SIG-M5 (cell line): ENCODE measurements around the gene MARCOL.

ENCODE experiments used
- DNase-seq: peaks from one replicate; lab custom pipeline; 2025; lab: John Stamatoyannopoulos, UW

Gene MARCOL, protein sequence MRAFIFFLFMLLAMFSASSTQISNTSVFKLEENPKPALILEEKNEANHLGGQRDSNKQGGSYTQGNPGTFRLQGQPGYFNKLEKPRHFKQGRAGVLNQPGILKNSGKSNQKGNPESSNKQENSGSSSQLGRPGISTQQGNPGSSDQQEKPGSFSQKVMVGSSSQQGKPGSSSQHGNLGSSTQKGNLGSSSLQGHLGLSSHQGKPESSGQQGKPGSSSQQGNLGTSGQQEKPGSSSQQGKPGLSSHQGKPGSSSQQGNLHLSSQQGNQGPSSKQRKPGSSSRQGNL

DNA sequence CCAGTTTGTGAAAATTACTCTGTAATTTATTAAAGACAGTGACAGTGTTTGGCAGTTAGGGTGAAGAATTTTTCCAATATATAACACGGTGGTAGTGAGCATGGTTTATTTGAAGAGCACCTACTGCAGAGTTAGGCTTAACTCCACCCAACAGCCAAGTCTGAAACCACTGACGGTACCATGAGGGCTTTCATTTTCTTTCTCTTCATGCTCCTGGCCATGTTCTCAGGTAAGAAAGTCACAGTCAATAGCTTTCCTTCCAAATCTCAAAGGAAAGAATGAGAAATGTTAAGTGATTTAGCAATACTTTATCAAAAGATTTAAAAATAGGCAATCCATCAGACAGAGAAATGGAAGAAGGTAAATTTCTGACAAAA lies at the start of gene MARCOL:
Gene MARCOL, plus strand, starts transcription at position 108 of the 377 bp plus-strand sequence. Its CDS starts 73 bp downstream, at position 181.
- no peak for DNase-seq

DNA sequence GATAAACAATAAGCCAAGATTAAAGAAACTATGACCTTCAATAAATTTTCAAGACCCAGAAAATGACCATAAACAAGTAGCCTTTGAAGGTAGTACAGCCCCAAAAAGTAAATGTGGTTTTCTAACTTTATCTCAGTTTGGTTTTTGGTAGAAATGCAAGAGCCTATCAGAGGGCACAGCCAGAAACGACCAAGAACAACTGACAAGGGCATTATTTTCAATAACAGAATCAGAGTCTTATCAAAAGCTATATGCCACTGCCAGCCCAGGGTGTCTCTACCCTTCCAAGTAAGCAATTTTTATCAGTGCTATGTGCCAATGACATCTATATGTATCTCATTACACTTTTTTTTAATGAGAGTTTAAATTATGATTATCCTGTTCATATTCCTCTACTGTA lies 47.3 kb upstream of the MARCOL start:
- no peak for DNase-seq

DNA sequence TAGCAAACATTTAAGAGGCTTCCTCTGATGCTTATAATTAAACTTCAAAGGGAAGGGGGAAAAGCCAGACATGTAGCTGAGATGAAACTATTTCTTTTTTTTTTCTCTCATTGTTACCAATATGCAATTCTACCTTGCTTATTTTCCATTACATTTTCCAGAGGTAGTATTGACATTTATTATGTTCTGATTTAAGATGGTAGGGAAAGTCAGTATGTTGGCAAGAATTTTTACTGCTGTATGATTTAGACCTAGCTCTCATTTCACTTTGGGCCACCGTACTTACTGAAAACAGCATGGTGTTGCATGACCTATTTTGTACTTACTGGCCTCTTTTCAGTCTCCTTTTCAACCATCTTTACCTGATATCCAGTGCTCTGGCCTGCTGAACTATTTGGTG lies 45.1 kb upstream of the MARCOL start:
- DNase-seq: no peak

DNA sequence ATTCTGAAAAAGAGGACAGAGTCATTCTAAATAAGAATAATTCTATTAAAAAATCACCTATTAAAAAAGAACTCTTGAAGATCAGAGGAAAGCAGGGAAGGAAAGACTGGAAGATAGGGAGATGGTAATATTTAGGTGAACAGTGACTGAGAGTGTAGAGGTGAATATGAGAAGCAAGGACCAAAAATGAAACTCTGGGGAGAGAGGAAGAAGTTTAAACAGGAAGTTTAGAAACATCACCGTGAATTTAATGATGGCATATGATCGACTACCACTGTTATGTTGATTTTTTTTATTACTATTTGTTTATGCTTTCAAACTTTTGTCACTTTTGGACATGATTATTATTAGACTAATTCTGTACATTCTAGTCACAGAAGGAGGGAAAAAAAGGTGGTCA lies 37.2 kb upstream of the MARCOL start:
- DNase-seq: no peak

DNA sequence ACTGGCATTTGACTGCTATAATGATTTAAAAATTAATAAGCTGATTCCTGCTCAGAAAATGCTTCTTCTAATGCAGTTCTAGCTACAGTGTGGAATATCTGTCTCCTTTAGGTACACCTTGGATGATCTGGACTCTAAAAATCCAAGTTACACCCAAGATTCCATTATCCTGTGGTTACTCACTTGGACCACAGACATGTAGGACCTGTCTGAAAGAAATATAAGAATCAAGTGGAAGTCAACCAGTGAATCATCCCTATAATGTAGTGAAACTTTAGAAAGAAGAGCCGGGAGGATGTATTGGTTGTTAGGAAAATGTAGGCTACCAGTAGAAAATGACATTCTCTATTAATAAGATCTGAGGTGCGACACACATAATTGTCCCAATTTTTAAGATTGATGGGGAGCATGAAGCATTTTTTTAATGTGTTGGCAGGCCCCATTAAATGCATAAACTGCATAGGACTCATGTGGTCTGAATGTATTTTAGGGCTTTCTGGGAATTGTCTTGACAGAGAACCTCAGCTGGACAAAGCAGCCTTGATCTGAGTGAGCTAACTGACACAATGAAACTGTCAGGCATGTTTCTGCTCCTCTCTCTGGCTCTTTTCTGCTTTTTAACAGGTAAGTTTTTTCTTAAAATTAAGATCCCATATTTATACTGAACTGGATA lies 35.7 kb upstream of the MARCOL start, which contains the start of gene SPINK6:
Gene SPINK6, plus strand, starts transcription at position 512 of the 673 bp plus-strand sequence. Its CDS starts 55 bp downstream, at position 567.
- no peak for DNase-seq

DNA sequence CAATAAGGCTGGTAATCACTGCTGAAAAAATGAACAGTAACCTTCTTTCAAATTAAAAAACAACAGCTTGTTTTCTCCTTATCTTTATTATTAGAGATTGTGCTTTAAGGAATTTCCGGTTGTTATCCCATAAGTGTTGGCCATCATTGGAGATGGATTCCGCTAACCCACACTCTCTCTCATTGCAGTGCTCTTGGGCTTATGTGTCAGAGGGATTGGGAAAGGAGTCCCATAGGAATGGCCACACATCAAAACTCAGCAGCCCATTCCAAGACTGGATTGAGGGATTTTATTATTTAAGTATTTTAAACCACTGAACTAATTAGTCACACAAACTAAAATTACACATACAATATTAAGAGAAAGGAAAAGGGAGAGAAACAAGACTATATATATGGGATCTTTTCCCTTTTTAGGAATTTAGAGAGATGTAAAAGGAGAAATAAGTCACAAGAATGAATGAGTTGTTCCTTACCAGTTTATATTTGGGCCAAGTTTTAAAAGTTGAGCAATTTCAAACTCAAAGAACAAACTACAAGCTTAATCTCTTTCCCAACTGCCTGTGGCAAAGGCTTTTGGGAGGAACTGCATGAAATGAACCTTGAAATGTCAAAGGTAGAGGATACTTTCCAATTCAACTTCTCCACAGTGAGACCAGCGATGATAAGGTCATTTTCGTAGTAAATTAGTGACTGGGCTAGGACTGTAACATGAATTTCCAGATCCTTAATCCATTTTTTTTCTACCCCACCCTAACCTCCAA lies 33.1 kb upstream of the MARCOL start:
- DNase-seq: no peak

DNA sequence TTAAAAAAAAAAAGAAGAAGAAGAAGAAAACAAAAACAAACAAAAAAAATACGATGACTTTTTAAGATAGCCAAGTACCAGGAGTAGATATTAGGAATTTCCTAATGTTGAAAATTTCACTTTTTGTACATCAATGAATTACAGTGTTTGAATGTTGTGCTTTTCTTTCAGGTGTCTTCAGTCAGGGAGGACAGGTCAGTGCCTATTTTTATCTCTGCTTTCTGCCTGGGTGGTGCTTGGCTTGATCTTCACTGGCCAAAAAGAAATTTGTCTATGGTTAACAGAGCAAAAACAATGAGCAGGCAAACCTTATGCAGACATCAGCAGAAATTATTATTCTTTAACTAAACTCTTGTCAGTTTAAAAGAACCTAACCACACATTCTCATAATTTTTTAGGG lies 32.5 kb upstream of the MARCOL start:
- DNase-seq: no peak

DNA sequence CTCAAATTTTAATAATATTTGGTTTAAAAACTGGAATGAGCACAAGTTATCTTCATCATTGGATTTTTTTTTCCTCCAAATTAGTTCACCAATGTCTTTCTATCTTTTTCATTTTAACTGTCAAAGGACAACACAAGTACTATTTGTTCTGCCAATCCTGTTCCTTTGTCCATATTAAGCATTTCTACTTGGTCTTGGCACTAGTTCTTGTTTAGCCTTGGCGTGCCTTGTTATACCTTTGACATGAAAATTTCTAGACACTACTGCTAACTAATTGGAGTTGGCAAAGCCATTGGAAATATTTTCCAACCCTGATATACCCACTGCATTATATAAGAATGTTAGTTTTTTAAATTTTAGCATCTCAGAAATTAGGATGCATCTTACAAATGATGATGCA lies 31.7 kb upstream of the MARCOL start:
- no peak for DNase-seq

DNA sequence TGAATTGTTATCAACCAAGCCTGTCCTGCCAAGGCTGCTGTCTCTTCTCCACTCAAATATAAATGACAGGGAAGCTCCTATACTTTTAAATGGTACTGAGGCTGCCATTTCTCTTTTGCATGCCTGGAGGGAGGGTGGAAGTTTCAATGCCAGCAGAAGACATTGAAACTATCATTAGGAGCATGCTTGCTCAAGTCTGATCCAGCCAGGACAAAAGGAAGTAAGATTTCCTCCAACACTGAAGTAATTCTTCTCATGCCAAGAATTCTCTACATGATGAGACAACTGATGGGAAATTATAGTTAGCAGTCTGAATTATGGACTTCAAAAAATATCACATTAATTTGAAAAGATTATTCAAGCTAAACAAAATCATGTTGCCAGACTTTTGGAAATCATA lies 30.1 kb upstream of the MARCOL start:
- no peak for DNase-seq

DNA sequence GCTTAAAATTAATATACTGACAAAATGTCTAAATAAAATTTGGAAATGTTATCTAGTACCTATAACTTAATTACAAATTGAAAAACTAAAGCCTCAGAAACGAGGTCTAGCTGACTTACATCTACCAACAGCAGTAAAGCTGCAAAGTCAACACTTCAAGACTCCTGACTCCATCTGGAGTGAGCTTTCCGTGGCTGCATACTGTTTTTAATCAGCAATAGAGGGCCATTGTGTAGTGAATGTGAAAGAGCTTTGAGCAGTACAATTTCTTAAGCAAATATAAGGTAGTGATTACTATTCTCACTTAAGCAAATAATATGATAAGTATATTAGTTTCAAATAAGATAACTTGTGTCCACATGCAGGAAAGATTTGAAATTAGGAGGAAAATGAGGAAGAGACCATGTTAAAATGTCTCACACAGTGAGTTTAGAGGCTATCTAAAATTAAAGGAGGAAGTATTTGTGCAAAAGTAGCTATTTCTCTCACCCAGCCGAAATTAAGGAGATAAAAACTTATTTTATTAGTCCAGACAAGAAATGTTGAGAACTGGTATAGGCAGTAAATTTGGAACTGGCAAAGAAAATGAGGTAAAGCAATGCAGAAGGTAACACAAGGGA lies 29.1 kb upstream of the MARCOL start:
- no peak for DNase-seq

DNA sequence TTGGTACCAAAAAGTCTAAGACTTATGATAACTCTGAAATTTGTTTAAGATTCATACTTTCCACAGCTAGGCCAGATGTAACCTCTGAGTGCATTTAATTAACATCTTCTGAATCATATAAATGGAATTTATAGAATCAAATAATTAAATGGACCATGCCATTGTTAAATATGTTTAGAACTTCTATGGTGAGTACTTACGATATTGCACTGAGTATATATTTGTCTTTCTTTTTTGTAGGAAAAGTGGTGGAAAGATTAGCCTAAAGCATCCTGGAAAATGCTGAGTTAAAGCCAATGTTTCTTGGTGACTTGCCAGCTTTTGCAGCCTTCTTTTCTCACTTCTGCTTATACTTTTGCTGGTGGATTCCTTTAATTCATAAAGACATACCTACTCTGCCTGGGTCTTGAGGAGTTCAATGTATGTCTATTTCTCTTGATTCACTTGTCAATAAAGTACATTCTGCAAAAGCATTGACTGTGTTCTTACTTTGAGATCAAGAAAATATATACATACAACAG lies 23.6 kb upstream of the MARCOL start:
- DNase-seq: no peak

DNA sequence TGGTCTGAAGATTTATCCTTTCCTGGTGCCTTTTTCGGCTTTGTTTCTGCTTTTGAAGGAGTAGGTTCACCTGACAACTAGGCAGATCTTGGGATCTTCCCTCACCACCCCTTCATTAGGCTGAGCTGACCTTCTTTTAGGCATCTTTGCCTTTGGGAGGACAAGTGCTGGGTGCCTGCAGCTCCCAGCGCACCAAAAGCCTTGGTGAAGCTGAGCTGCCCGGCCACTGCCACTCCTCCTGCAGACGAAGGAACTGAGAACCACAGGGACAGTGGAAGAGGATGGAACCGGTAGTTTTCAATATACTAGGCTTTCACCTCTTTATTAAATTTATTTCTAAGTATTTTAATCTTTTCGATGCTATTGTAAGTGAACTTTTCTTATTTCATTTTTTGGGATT lies 16.8 kb upstream of the MARCOL start:
- no peak for DNase-seq

DNA sequence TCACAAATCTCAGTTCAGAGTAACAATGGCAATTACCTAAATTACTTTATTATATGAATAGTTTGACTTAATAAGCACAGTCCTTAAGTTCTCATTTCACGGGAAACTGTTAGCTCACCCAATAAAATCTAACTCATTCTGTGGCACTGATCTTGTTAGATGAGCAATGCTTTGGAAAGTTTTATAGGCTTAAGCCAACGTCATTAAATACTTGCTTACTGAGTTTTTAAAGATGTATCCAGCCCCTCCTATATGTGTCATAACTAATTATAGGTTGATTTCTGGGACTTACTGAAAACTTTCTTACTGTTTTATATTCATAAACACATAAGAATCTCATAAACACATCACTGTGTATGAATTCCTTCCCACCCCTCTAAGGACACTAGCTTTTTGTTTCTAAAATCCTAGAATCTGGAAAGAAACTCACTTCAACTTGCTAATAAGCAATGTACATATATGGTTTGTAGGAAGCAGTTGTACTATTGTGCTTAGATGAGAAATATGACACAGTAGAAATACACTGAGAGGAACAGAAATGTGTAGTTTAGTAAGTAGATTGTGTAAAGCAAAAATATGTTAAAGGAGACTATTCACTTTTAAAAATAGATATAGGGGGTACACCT lies 14.1 kb upstream of the MARCOL start:
- DNase-seq: no peak

DNA sequence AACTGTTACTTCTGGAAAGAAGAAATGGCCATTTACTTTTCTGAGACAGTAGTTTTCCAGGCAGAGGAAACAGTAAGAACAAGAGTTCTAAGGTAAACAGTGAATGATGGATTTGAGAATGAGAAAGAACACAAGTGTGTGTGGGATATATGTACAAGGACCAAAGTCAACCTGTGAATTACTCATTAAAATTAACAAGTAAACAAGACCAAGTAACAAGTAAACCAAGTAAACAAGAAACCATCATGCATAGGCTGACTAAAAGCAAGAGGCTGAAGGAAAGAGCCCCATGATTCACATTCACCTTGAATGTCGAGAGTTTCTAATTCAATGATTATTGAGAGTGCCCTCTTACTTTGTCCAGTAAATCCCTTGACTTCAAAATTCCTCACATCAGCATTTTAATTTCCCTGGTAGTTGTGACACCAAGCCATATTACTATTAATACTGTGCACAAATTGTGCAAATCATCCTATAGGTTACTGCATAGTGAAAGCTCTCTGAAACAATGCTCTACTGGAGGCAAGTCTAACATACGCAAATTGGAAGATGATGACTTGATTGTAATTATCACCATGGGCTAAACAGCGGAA lies 9.8 kb upstream of the MARCOL start:
- no peak for DNase-seq

DNA sequence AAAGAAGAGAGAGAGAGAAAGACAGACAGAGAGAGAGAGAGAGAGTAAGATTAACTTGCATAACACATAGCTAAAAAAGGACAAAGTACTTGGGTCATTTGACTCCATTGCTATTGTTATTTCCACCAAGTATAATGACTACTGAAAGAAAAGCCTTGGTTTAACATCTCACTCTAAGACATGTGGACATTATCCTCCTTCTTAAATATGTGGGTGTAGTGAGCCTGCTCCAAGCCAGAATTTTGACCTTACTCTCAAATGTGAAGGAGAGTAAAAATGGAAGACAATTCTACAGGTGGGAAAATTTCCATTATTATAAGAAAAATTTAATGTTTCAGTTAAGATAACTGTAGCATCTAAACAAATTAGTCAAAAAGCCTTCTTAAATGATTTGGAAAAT lies 8.5 kb upstream of the MARCOL start:
- DNase-seq: no peak

DNA sequence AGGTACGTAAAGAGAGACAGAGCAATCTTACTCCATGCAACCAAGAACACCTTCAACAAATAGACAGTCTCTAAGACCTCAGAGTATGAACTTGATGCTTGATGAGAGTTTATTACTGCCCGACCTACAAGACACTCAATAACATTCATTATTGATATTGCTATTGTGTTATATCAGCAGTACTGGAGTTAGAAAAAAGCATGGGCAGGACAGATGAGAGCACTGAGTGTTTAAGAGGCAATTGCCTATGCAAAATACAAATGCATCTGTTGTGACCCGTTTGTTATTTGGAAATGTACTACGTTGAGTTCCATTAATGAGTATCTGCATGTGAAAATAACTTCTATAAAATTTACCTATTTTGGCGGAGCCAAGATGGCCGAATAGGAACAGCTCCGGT lies 8.1 kb upstream of the MARCOL start:
- DNase-seq: no peak

DNA sequence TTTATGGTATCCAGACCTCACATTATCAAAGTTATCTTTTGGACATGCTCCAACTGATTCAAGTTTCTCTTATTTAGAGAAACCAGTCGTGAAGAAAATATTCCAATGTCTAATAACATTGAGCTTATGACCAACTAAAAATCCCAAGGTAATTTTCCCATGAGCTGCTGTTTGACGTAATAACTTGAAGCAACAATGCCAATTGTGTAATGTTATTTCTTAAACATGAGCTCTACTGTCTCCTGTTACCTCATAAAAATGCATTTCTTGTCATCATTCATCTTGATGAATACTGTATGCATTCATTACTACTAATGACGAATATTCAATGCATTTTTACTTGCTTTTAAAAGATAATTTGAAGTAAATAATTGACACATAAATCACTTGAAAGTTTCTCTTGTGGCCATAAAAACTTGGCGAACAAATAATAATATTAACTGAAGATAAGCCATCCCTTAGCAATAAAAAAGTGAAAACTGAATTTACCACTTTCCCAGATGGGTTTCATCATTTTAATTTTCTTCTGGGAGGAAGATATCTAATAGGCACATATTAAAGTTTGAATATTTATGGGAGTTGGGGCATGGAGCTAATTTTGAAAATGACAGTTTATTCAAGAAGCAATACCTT lies 424 bp upstream of the MARCOL start:
- DNase-seq: no peak

DNA sequence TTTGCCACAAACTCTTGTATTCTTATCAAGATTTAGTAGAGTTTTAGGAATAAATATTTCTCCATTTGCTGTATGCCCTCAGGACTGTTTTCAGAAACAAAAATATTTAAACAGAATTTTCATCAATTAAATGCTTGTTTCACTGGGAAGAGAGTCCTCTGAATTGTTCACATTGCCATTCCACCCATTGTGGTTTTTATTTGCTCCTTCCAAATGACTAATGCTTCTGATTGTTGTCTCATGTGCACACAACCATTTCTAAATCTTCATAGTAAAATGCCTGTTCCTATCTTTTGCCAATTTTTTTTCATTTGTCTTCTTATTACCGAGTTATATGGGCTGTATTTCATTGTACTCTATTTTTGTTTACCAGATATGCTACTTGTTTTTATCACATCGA lies 10.6 kb downstream of the MARCOL start:
- no peak for DNase-seq

DNA sequence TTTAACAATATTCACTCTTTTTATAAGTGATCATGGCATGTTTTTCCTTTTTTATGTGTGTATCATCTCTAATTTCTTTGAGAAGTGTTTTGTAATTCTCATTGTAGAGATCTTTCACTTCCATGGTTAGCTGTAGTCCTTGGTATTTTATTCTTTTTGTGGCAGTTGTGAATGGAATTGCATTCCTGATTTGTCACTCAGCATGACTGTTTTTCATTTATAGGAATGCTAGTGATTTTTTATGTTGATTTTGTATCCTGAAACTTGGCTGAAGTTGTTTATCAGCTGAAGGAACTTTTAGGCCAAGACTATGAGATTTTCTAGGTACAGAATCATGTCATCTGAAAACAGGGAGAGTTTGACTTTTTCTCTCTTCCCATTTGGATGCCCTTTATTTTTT lies 17.1 kb downstream of the MARCOL start:
- DNase-seq: no peak

DNA sequence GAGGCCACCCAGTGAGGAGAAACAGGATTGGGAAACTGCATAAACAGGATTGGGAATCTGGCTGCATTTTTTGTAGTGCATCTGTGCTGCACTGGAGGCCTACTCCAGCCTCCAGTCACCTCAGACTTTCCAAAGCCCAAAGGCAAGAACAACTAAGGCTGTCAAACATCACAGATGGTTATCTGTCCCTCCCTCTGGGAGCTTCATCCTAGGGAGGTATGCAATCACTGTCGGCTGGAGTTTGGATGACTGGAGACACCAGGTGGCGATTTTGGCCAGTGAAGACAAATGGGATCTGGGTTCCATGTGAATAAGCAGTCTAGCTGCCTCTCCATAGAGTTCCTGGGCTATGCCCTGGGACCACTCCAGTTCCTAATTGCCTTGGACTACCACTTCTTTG lies 21.0 kb downstream of the MARCOL start:
- no peak for DNase-seq

DNA sequence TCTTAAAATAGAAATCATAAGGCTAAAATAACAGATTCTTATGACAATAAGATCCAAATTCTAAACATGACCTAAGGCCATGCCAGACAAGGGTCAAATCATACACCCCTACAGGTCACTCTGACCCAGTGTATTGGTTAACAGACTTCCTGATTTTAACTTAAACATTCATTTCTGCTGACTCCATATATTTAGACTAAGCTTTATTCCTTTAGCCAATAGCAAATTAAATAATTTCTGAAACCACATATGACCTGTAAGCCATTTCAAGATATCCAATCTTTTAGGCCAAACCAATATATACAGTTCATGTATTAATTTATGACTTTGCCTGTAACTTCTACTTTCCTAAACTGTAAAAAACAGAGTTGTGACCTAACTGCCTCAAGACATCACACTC lies 22.9 kb downstream of the MARCOL start:
- no peak for DNase-seq
